Measurements from ENCODE around the gene RNU6-1.

DNA sequence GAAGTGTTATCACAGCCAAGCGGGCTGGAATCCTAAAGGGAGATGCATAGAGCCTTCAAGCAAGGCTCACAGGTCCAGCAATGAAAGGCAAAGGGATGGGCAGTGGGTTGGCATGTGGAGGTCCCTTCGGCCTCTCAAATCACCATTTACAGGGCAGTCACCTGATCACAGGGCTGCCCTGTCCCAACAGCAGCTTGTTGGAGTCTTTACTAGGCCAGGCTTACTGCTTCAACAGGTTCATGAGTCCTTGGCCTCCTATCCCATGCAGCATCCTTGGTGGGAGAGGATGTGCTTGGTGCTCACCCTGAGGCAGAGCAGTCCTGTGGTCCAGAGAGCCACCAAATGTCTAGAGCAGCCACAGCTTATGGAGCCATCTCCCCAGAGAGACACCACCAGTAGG, 38.7 kb downstream of the RNU6-1 start:
- TF ChIP-seq, protein P1, sequence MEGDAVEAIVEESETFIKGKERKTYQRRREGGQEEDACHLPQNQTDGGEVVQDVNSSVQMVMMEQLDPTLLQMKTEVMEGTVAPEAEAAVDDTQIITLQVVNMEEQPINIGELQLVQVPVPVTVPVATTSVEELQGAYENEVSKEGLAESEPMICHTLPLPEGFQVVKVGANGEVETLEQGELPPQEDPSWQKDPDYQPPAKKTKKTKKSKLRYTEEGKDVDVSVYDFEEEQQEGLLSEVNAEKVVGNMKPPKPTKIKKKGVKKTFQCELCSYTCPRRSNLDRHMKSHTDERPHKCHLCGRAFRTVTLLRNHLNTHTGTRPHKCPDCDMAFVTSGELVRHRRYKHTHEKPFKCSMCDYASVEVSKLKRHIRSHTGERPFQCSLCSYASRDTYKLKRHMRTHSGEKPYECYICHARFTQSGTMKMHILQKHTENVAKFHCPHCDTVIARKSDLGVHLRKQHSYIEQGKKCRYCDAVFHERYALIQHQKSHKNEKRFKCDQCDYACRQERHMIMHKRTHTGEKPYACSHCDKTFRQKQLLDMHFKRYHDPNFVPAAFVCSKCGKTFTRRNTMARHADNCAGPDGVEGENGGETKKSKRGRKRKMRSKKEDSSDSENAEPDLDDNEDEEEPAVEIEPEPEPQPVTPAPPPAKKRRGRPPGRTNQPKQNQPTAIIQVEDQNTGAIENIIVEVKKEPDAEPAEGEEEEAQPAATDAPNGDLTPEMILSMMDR (conservative IDR thresholded peaks at IDR 0.05; ENCODE audit: low read depth in 2 of 2), result no peak
- TF ChIP-seq EZH2 (IDR thresholded peaks at IDR 0.05; ENCODE audit: low read depth, unreplicated experiment) (no peak), JUNB (IDR thresholded peaks at IDR 0.05; ENCODE audit: unreplicated experiment) (no peak), POLR2AphosphoS5 (IDR thresholded peaks at IDR 0.05; ENCODE audit: low read depth) (no peak), EZH2phosphoT487 (IDR thresholded peaks at IDR 0.05; ENCODE audit: unreplicated experiment) (no peak), ZNF114 (CRISPR knock-in tag; IDR thresholded peaks at IDR 0.05) (no peak), STAT1 (IDR thresholded peaks at IDR 0.05; ENCODE audit: unreplicated experiment) (no peak), CREB1 (CRISPR knock-in tag; IDR thresholded peaks at IDR 0.05; ENCODE audit: low read depth) (no peak), NANOG (IDR thresholded peaks at IDR 0.05; ENCODE audit: borderline replicate concordance) (no peak), ZNF331 (CRISPR knock-in tag; IDR thresholded peaks at IDR 0.05; ENCODE audit: low read depth) (no peak)
- TF ChIP-seq, protein P2, sequence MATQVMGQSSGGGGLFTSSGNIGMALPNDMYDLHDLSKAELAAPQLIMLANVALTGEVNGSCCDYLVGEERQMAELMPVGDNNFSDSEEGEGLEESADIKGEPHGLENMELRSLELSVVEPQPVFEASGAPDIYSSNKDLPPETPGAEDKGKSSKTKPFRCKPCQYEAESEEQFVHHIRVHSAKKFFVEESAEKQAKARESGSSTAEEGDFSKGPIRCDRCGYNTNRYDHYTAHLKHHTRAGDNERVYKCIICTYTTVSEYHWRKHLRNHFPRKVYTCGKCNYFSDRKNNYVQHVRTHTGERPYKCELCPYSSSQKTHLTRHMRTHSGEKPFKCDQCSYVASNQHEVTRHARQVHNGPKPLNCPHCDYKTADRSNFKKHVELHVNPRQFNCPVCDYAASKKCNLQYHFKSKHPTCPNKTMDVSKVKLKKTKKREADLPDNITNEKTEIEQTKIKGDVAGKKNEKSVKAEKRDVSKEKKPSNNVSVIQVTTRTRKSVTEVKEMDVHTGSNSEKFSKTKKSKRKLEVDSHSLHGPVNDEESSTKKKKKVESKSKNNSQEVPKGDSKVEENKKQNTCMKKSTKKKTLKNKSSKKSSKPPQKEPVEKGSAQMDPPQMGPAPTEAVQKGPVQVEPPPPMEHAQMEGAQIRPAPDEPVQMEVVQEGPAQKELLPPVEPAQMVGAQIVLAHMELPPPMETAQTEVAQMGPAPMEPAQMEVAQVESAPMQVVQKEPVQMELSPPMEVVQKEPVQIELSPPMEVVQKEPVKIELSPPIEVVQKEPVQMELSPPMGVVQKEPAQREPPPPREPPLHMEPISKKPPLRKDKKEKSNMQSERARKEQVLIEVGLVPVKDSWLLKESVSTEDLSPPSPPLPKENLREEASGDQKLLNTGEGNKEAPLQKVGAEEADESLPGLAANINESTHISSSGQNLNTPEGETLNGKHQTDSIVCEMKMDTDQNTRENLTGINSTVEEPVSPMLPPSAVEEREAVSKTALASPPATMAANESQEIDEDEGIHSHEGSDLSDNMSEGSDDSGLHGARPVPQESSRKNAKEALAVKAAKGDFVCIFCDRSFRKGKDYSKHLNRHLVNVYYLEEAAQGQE (IDR thresholded peaks at IDR 0.05; ENCODE audit: unreplicated experiment), result no peak
- TF ChIP-seq, protein P3, sequence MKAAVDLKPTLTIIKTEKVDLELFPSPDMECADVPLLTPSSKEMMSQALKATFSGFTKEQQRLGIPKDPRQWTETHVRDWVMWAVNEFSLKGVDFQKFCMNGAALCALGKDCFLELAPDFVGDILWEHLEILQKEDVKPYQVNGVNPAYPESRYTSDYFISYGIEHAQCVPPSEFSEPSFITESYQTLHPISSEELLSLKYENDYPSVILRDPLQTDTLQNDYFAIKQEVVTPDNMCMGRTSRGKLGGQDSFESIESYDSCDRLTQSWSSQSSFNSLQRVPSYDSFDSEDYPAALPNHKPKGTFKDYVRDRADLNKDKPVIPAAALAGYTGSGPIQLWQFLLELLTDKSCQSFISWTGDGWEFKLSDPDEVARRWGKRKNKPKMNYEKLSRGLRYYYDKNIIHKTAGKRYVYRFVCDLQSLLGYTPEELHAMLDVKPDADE (IDR thresholded peaks at IDR 0.05), result no peak

Measured in GM23338 (cell line).